Measurements from ENCODE around the gene RAB8A. TPM values are rescaled to one million over a fixed set of nuclear protein-coding genes. Genes with fewer than 3 reads are reported as not detected.
A peak's percentile ranks its signal among the peaks of the same experiment; 100 is the strongest.

RAB8A gene
- total and polyA plus RNA-seq, 9 of the 15 experiments (the other 6 are each of a cell fraction or from before 2014, with no cell fraction given): 11.2 to 102 (median 53.2) TPM

- no peak for TF ChIP-seq ZNF57 (CRISPR knock-in tag; IDR thresholded peaks at IDR 0.05)
- TF ChIP-seq, protein P1, sequence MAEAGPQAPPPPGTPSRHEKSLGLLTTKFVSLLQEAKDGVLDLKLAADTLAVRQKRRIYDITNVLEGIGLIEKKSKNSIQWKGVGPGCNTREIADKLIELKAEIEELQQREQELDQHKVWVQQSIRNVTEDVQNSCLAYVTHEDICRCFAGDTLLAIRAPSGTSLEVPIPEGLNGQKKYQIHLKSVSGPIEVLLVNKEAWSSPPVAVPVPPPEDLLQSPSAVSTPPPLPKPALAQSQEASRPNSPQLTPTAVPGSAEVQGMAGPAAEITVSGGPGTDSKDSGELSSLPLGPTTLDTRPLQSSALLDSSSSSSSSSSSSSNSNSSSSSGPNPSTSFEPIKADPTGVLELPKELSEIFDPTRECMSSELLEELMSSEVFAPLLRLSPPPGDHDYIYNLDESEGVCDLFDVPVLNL (CRISPR knock-in tag; IDR thresholded peaks at IDR 0.05; ENCODE audit: low read depth): no peak
- TF ChIP-seq PTBP1 (IDR thresholded peaks at IDR 0.05; ENCODE audit: low read depth, low read length): peak; percentile 81; the same call in 1 of the 2 replicates
- TF ChIP-seq NONO (IDR thresholded peaks at IDR 0.05; ENCODE audit: low read depth in 2 of 2, low read length in 1 of 2): no peak
- no peak for TF ChIP-seq ZNF436 (CRISPR knock-in tag; IDR thresholded peaks at IDR 0.05)
These were observed 49.4 kb downstream of the RAB8A start (continued) for GRCh38 chr19:16160943-16161560.

GRCh38 chr19:16161840-16162239 lies 50.2 kb downstream of the RAB8A start:
- H2AFZ ChIP-seq (ENCODE audit: low read depth, low read length): no peak overlapping the region
- intact Hi-C loops (cut with micrococcal nuclease) (no loop called here), in situ Hi-C loops (cut with MboI) (no loop called here)
- POLR2A ChIA-PET: interaction anchor here (0.6 to 1.2 kb wide), 2 partner anchors 10 to 11 kb away, joined by 3 read pairs; partner anchors contain the start of gene CIB3
- H3K4me2 ChIP-seq (ENCODE audit: insufficient read depth, low read length): no peak overlapping the region
- no peak overlapping the region for H3K27ac ChIP-seq (ENCODE audit: extremely low read depth, low read depth, low read length)
- no peaks in the 10 kb centered on the region for H3K79me2 ChIP-seq (ENCODE audit: control insufficient read depth, insufficient read depth, low read length)
- no peaks in the 10 kb centered on the region; a peak in 2 of 5 replicates for H3K4me1 ChIP-seq (replicated peaks in 1 of 2; ENCODE audit: control insufficient read depth in 2 of 2, insufficient read depth in 2 of 2, low read length in 2 of 2)
- FAIRE-seq (no peak), ATAC-seq (no peak), DNase-seq (ENCODE audit: extremely low read depth in 1 of 4, low spot score in 3 of 4) (no peak)
- no peak overlapping the region for H3K9ac ChIP-seq (ENCODE audit: insufficient read depth in 1 of 2, low read depth in 2 of 2, low read length in 2 of 2)
- 17% methylated on average over 3 of the region's 3 CpGs for WGBS (ENCODE audit: insufficient coverage, low coverage, missing lambda C conversion rate)
- no TSS peak for BruUV-seq (replicated peaks)
- H4K20me1 ChIP-seq (replicated peaks; ENCODE audit: control insufficient read depth, insufficient read depth, low read length): no peaks in the 10 kb centered on the region
- CTCF ChIA-PET (ENCODE audit: low intra/inter-chr PET ratio): no interaction called here
- H3K4me3 ChIP-seq: no peak overlapping the region
- H3K9me1 ChIP-seq (ENCODE audit: control insufficient read depth, insufficient read depth, low read length): no peaks in the 10 kb centered on the region
- peaks cover 0 to 4% of the 10 kb centered on the region in 2 experiments; a peak in 1 of 5 replicates for H3K27me3 ChIP-seq (ENCODE audit: control insufficient read depth in 2 of 2, insufficient read depth in 2 of 2, low read length in 2 of 2)
- H3K9me3 ChIP-seq (replicated peaks; ENCODE audit: control insufficient read depth, insufficient read depth, low read depth, low read length): no peaks in the 10 kb centered on the region
- no peaks in the 10 kb centered on the region for H3K36me3 ChIP-seq (ENCODE audit: control insufficient read depth, insufficient read depth, low read length)
- TF ChIP-seq, protein P2, sequence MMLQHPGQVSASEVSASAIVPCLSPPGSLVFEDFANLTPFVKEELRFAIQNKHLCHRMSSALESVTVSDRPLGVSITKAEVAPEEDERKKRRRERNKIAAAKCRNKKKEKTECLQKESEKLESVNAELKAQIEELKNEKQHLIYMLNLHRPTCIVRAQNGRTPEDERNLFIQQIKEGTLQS (IDR thresholded peaks at IDR 0.05): peak; percentile 30; the same call in 1 of the 2 replicates
- TF ChIP-seq, protein P2 (CRISPR knock-in tag; conservative IDR thresholded peaks at IDR 0.05): no peak
- no peak for TF ChIP-seq DACH1 (IDR thresholded peaks at IDR 0.05; ENCODE audit: partially characterized antibody)
